Measurements from ENCODE around the gene PREX1.

Gene PREX1

GRCh38 chr20:48582673-48582985, 245.2 kb downstream of the PREX1 start:
- DNase-seq (ENCODE audit: low read depth in 2 of 2): no peak

DNA sequence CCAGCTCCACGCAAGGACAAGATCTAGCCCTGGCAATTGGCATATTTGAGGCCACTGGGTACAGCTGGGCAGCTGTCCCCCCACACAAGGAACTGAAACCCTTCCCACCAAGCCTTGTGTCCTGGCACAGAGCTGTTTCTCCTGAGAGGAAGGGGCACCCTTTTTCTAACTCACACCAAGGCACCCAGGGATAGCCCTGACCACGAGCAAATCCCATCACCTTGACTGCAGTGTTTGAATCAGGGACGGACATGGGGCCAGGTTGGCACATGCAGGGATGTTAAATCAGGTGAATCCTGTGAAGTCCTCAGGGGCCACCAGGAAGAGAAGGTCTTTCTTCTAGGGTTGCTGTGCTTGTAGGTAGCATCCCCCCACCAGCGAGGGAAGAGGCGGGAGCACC, 246.6 kb downstream of the PREX1 start:
- no peak for DNase-seq (ENCODE audit: low read depth in 2 of 2)

- no peak for DNase-seq (ENCODE audit: low read depth in 2 of 2)
These were observed 249.3 kb downstream of the PREX1 start for GRCh38 chr20:48578397-48579098.

DNA sequence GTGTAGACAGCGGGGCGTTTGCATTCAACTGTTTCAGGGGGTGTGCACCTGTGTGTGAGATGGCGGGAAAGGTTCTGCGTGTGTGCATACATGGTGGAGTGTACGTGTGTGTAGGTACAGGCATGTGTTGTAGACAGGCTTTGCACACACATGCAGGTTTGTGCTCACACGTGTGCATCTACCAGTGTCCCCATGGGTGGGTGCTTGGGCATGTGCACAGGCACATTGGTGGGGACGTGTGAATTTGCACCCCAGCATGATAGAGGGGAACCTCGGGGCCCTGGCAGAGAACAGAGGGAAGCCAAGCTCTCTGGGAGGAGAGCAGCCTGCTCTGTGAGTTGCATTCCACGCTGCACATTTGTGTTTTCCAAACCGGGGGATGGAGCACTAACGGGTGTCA, 250.2 kb downstream of the PREX1 start:
- no peak for DNase-seq (ENCODE audit: low read depth in 2 of 2)

- no peak for DNase-seq (ENCODE audit: low read depth in 2 of 2)
These were observed 253.4 kb downstream of the PREX1 start for GRCh38 chr20:48574383-48574782.
